Panc1 (cell line): Measurements from ENCODE around the gene ASNSD1. TPM values are rescaled to one million over a fixed set of nuclear protein-coding genes. Genes with fewer than 3 reads are reported as not detected.

Experiments used
- ATAC-seq: fragments of 200-7000 bp; cut with Tn5 transposase; 2 replicates; pipeline ENCODE4 v1.9.1; 2020; ENCODE audit warnings: mild to moderate bottlenecking, moderate library complexity
- BruUV-seq: library from RNA; stranded (reverse); fragments of 400-500 nt; replicated peaks from 2 replicates; lab custom pipeline; 2021; lab: Mats Ljungman, UMichigan
- CTCF ChIA-PET: fragments of 300-600 bp; sonication (Branson Sonifier 250); formaldehyde crosslinking; loops from one replicate; lab custom pipeline; 2022; ENCODE audit warnings: antibody characterized with exemption; lab: Charles Lee
- POLR2A ChIA-PET: fragments of 300-600 bp; sonication (Branson Sonifier 250); formaldehyde crosslinking; loops from one replicate; lab custom pipeline; 2022; ENCODE audit warnings: antibody characterized with exemption; lab: Charles Lee
- DNase-seq: peaks from one replicate; pipeline ENCODE4 v3.0.0-alpha.2; 2010; ENCODE audit warnings: low read depth, low spot score
- H3K27ac ChIP-seq: 2 replicates; pipeline ENCODE4 v1.5.1; 2011; ENCODE audit warnings: mild to moderate bottlenecking, low read length, inconsistent platforms
- H3K27me3 ChIP-seq: fragments of 200-500 bp; sonication (Bioruptor generic); 2 replicates; pipeline ENCODE4 v1.6.0; 2014; ENCODE audit warnings: low read length, inconsistent platforms; ENCODE audit not compliant: control insufficient read depth, insufficient read depth
- H3K36me3 ChIP-seq: fragments of 200-500 bp; sonication (Bioruptor generic); 2 replicates; pipeline ENCODE4 v1.5.1; 2014; ENCODE audit warnings: inconsistent platforms, mild to moderate bottlenecking, low read length, moderate library complexity; ENCODE audit not compliant: control insufficient read depth, insufficient read depth
- H3K4me1 ChIP-seq: 2 replicates; pipeline ENCODE4 v1.5.1; 2011; ENCODE audit warnings: inconsistent platforms, mild to moderate bottlenecking, low read length, moderate library complexity; ENCODE audit not compliant: control insufficient read depth, insufficient read depth
- H3K4me3 ChIP-seq, 2 experiments: 2 replicates each; pipeline ENCODE4 v1.5.1; 2011 to 2012; ENCODE audit warnings: low read depth in 2 of 2, low read length in 2 of 2, mild to moderate bottlenecking in 2 of 2, inconsistent platforms in 1 of 2, moderate library complexity in 1 of 2
- H3K9me3 ChIP-seq: fragments of 200-500 bp; sonication (Bioruptor generic); 2 replicates; pipeline ENCODE4 v1.5.1; 2014; ENCODE audit warnings: low read depth, mild to moderate bottlenecking, inconsistent platforms, low read length, moderate library complexity; ENCODE audit not compliant: control insufficient read depth, insufficient read depth
- POLR2AphosphoS5 ChIP-seq: IDR thresholded peaks from 2 replicates; pipeline ENCODE4 v1.6.1; 2012; ENCODE audit warnings: mild to moderate bottlenecking, low read depth, low read length, moderate library complexity
- SIN3A ChIP-seq: IDR thresholded peaks from 2 replicates; pipeline ENCODE4 v1.6.1; 2012; ENCODE audit warnings: low read depth, mild to moderate bottlenecking, low read length, moderate library complexity, borderline replicate concordance; ENCODE audit not compliant: insufficient read depth
- TCF7L2 ChIP-seq: IDR thresholded peaks from 2 replicates; pipeline ENCODE4 v1.6.1; 2011; ENCODE audit warnings: mild to moderate bottlenecking, low read depth, low read length, inconsistent platforms
- in situ Hi-C: cut with HindIII; loops from 2 replicates; pipeline ENCODE4 v1.10.0; 2016; ENCODE audit warnings: low sequenced_read_pairs, low pct_unique_long_range_greater_than_20kb
- intact Hi-C: fragments of 100-400 bp; cut with micrococcal nuclease; formaldehyde crosslinking; loops from one replicate; pipeline ENCODE4 v1.10.0; 2022; ENCODE audit not compliant: unreplicated experiment
- total RNA-seq: library from RNA; stranded (reverse); gene quantifications from one replicate; pipeline ENCODE4 v1.2.1, GENCODE V29; 2021; ENCODE audit not compliant: unreplicated experiment
- TF ChIP-seq, protein P1 (sequence below), 2 experiments: IDR thresholded peaks; 2 replicates each; pipeline ENCODE4 v1.6.1; 2011 to 2012; ENCODE audit warnings: low read depth in 2 of 2, control low read depth in 1 of 2, low read length in 1 of 2, mild to moderate bottlenecking in 1 of 2, moderate library complexity in 1 of 2; ENCODE audit not compliant: insufficient read depth in 1 of 2
- TF ChIP-seq, protein P2 (sequence below): fragments of 450-650 bp; IDR thresholded peaks from 2 replicates; pipeline ENCODE4 v1.5.1; 2017; ENCODE audit warnings: mild to moderate bottlenecking

Gene ASNSD1
- total RNA-seq, 1 experiment from 2014 or later: 30.3 TPM

DNA sequence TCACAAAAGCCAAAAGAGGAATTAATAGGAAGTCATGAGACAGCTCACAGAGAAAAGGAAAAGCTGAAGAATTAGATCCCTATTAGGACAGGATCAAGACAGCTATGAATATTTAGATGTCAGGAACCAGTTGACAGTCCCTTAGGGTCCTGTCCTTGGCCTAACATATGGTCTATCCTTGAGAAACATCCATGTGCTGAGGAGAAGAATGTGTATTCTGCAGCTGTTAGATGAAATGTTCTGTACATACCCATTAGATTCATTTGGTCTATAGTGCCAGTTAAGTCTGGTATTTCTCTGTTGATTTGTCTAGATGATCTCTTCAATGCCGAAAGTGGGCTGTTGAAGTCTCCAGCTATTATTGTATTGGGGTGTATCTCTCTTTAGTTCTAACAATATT, 43.1 kb upstream of the ASNSD1 start:
- no peak for DNase-seq
- no TSS peak for BruUV-seq
- intact Hi-C loops: no loop called here
- Histone ChIP-seq H3K9me3 (no peaks in the 10 kb centered on the region), H3K27ac (no peak overlapping the region), H3K4me1 (no peaks in the 10 kb centered on the region), H3K4me3 (no peak overlapping the region), H3K36me3 (no peaks in the 10 kb centered on the region; the same call in 1 of the 2 replicates), H3K27me3 (no peaks in the 10 kb centered on the region)
- in situ Hi-C loops: no loop called here
- POLR2A ChIA-PET: no interaction called here
- CTCF ChIA-PET: no interaction called here
- TF ChIP-seq TCF7L2: no peak
- TF ChIP-seq SIN3A: no peak
- ATAC-seq: no peak

DNA sequence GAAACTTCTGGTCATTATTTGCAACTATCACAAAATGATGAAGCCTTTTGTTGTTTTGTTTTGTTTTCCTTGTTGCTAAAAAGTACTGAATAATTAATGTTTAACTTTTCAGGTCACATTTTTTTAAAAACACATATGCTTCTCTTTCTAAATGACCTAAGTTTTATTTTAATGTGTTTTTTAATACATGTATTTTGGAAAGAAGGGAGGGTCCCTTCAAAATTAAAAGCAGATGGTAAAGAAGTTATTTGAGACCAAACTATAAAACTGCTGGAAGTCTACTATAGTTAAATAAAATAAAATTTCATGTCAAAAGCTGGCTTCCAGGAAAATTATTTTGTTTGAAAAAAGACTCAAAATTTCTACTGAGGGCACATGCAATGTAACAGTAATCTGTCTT, 39.5 kb upstream of the ASNSD1 start:
- intact Hi-C loops: no loop called here
- Histone ChIP-seq H3K36me3 (no peaks in the 10 kb centered on the region; the same call in 1 of the 2 replicates), H3K27ac (no peak overlapping the region)

DNA sequence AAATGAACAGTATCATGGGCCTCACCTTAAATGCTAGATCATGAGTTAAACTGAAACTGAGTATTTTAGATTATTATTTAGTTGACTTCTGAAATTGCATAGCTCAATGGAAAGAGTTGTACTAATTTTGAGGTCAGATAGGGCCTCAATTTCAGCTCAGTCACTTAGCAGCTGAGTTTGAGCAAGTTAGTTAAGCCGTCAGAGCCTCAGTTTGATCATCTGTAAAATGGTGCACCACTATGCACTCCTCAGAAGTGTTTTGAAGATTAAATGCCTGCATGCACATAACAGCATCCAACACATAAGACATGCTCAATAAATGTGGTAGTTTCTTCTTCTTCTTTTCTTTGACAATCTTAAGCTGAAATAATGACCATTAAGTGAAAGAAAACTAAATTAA, 38.2 kb upstream of the ASNSD1 start:
- H3K9me3 ChIP-seq: no peaks in the 10 kb centered on the region
- BruUV-seq: no TSS peak
- no peaks in the 10 kb centered on the region for H3K27me3 ChIP-seq
- no peaks in the 10 kb centered on the region; the same call in 1 of the 2 replicates for H3K36me3 ChIP-seq
- no peak for ATAC-seq
- H3K27ac ChIP-seq: no peak overlapping the region
- intact Hi-C loops: no loop called here
- in situ Hi-C loops: no loop called here
- POLR2A ChIA-PET: no interaction called here
- no peak for TF ChIP-seq POLR2AphosphoS5
- TF ChIP-seq, protein P1, sequence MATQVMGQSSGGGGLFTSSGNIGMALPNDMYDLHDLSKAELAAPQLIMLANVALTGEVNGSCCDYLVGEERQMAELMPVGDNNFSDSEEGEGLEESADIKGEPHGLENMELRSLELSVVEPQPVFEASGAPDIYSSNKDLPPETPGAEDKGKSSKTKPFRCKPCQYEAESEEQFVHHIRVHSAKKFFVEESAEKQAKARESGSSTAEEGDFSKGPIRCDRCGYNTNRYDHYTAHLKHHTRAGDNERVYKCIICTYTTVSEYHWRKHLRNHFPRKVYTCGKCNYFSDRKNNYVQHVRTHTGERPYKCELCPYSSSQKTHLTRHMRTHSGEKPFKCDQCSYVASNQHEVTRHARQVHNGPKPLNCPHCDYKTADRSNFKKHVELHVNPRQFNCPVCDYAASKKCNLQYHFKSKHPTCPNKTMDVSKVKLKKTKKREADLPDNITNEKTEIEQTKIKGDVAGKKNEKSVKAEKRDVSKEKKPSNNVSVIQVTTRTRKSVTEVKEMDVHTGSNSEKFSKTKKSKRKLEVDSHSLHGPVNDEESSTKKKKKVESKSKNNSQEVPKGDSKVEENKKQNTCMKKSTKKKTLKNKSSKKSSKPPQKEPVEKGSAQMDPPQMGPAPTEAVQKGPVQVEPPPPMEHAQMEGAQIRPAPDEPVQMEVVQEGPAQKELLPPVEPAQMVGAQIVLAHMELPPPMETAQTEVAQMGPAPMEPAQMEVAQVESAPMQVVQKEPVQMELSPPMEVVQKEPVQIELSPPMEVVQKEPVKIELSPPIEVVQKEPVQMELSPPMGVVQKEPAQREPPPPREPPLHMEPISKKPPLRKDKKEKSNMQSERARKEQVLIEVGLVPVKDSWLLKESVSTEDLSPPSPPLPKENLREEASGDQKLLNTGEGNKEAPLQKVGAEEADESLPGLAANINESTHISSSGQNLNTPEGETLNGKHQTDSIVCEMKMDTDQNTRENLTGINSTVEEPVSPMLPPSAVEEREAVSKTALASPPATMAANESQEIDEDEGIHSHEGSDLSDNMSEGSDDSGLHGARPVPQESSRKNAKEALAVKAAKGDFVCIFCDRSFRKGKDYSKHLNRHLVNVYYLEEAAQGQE (IDR thresholded peaks at IDR 0.05; ENCODE audit: insufficient read depth in 1 of 2, low read depth in 2 of 2, low read length in 1 of 2): no peak
- TF ChIP-seq, protein P2, sequence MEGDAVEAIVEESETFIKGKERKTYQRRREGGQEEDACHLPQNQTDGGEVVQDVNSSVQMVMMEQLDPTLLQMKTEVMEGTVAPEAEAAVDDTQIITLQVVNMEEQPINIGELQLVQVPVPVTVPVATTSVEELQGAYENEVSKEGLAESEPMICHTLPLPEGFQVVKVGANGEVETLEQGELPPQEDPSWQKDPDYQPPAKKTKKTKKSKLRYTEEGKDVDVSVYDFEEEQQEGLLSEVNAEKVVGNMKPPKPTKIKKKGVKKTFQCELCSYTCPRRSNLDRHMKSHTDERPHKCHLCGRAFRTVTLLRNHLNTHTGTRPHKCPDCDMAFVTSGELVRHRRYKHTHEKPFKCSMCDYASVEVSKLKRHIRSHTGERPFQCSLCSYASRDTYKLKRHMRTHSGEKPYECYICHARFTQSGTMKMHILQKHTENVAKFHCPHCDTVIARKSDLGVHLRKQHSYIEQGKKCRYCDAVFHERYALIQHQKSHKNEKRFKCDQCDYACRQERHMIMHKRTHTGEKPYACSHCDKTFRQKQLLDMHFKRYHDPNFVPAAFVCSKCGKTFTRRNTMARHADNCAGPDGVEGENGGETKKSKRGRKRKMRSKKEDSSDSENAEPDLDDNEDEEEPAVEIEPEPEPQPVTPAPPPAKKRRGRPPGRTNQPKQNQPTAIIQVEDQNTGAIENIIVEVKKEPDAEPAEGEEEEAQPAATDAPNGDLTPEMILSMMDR: no peak
- TF ChIP-seq TCF7L2: no peak
- no peak for TF ChIP-seq SIN3A
- CTCF ChIA-PET: no interaction called here
- no peak overlapping the region for H3K4me3 ChIP-seq
- no peaks in the 10 kb centered on the region for H3K4me1 ChIP-seq
- DNase-seq: no peak

More for the DNA sequence above, 39.5 kb upstream of the ASNSD1 start:
- Histone ChIP-seq H3K4me3 (no peak overlapping the region), H3K4me1 (no peaks in the 10 kb centered on the region), H3K9me3 (no peaks in the 10 kb centered on the region), H3K27me3 (no peaks in the 10 kb centered on the region)
- POLR2A ChIA-PET: no interaction called here
- BruUV-seq: no TSS peak
- CTCF ChIA-PET: no interaction called here
- ATAC-seq (no peak), DNase-seq (no peak)
- in situ Hi-C loops: no loop called here
- no peak for TF ChIP-seq SIN3A
- TF ChIP-seq, protein P1 (IDR thresholded peaks at IDR 0.05; ENCODE audit: insufficient read depth in 1 of 2, low read depth in 2 of 2, low read length in 1 of 2): no peak
- TF ChIP-seq TCF7L2: no peak
- TF ChIP-seq, protein P2: no peak
- no peak for TF ChIP-seq POLR2AphosphoS5
